ENCODE data around the gene SMLR1.
"Not testable (repeated sequence)": the region's sequence is repeated elsewhere in the genome, so short reads cannot be mapped to it uniquely, and the experiment has no call there.

SMLR1 gene

GRCh38 chr6:130827247-130828149 lies at the start of gene SMLR1:
TSS of gene SMLR1 (plus strand) at chr6:130827406. CDS start at chr6:130827414, 8 bp downstream.
- no peak for DNase-seq

- no peak for DNase-seq
Observed at GRCh38 chr6:130778946-130779657, 48.1 kb upstream of the SMLR1 start.

- no peak for DNase-seq
Observed at GRCh38 chr6:130779658-130780033, 47.6 kb upstream of the SMLR1 start.

GRCh38 chr6:130780122-130780521 lies 47.1 kb upstream of the SMLR1 start:
- DNase-seq, result no peak

GRCh38 chr6:130781557-130781956 lies 45.6 kb upstream of the SMLR1 start:
- DNase-seq, result no peak

GRCh38 chr6:130783416-130784107 lies 43.6 kb upstream of the SMLR1 start:
- DNase-seq, result no peak

- no peak for DNase-seq
Observed at GRCh38 chr6:130787726-130788500, 39.3 kb upstream of the SMLR1 start.

GRCh38 chr6:130788954-130789353 lies 38.3 kb upstream of the SMLR1 start:
- DNase-seq, result no peak

- no peak for DNase-seq
Observed at GRCh38 chr6:130794010-130794697, 33.1 kb upstream of the SMLR1 start.

- DNase-seq, result no peak
Observed at GRCh38 chr6:130794738-130795137, 32.5 kb upstream of the SMLR1 start.

- no peak for DNase-seq
Observed at GRCh38 chr6:130796313-130796905, 30.8 kb upstream of the SMLR1 start.

GRCh38 chr6:130797061-130797460 lies 30.1 kb upstream of the SMLR1 start:
- DNase-seq, result no peak

- not testable (repeated sequence) for DNase-seq
Observed at GRCh38 chr6:130801368-130801767, 25.8 kb upstream of the SMLR1 start.

GRCh38 chr6:130810307-130811030 lies 16.7 kb upstream of the SMLR1 start:
- DNase-seq, result no peak

GRCh38 chr6:130811932-130812331 lies 15.3 kb upstream of the SMLR1 start:
- no peak for DNase-seq

- no peak for DNase-seq
Observed at GRCh38 chr6:130814506-130814905, 12.7 kb upstream of the SMLR1 start.

- DNase-seq, result no peak
Observed at GRCh38 chr6:130815200-130816071, 11.8 kb upstream of the SMLR1 start.

GRCh38 chr6:130822736-130823135 lies 4.5 kb upstream of the SMLR1 start:
- no peak for DNase-seq

- DNase-seq, result no peak
Observed at GRCh38 chr6:130824978-130825694, 2.1 kb upstream of the SMLR1 start.

Measured in RPMI8226 (cell line).